AG04450 (cell line): ENCODE measurements around the gene APBA2. TPM values are rescaled to one million over a fixed set of nuclear protein-coding genes. Genes with fewer than 3 reads are reported as not detected.
"Not testable (repeated sequence)": the region's sequence is repeated elsewhere in the genome, so short reads cannot be mapped to it uniquely, and the experiment has no call there.

Experiments used
- CTCF ChIA-PET: fragments of 300-600, 350-600 bp; formaldehyde crosslinking; extraction: SDS; loops from one replicate; lab custom pipeline; 2022; ENCODE audit warnings: antibody characterized with exemption, inconsistent platforms; lab: Charles Lee
- POLR2A ChIA-PET: fragments of 350-600 bp; formaldehyde crosslinking; extraction: SDS; loops from one replicate; lab custom pipeline; 2021; ENCODE audit warnings: antibody characterized with exemption, inconsistent platforms; lab: Yijun Ruan, JAX
- DNase-seq: peaks from one replicate; pipeline ENCODE4 v3.0.0-alpha.2; 2011; ENCODE audit warnings: low read depth, low spot score
- H3K27ac ChIP-seq: one replicate; pipeline ENCODE4 v1.5.1; 2012; ENCODE audit warnings: low read depth, low read length, control low read depth
- H3K27me3 ChIP-seq: one replicate; pipeline ENCODE4 v1.6.0; 2012; ENCODE audit warnings: low read length; ENCODE audit not compliant: control insufficient read depth, insufficient read depth
- H3K4me3 ChIP-seq: 2 replicates; pipeline ENCODE4 v1.5.1; 2011; ENCODE audit warnings: mild to moderate bottlenecking, low read depth, low read length, control low read depth
- H3K9me3 ChIP-seq: 2 replicates; pipeline ENCODE4 v1.5.1; 2012; ENCODE audit warnings: low read length; ENCODE audit not compliant: control insufficient read depth, insufficient read depth
- CTCF ChIP-seq: IDR thresholded peaks from 2 replicates; pipeline ENCODE4 v1.5.1; 2011; ENCODE audit warnings: low read depth, low read length, control low read depth, inconsistent platforms
- polyA plus RNA-seq: library from polyadenylated mRNA; depleted of rRNA; stranded (reverse); fragments of >200 nt; gene quantifications from 2 replicates; pipeline ENCODE4 v1.2.3, GENCODE V29; 2011

Gene APBA2
- polyA plus RNA-seq, 1 experiment = 18.9 TPM

- Histone ChIP-seq H3K9me3 (peaks cover 3% of the 10 kb centered on the region; the same call in 1 of the 2 replicates), H3K27ac (no peak overlapping the region), H3K27me3 (no peaks in the 10 kb centered on the region), H3K4me3 (no peak overlapping the region)
- CTCF ChIA-PET = no interaction called here
- DNase-seq = no peak
- POLR2A ChIA-PET = no interaction called here
- no peak for TF ChIP-seq CTCF
Measured at GRCh38 chr15:29021857-29022256, 136.1 kb downstream of the APBA2 start.

GRCh38 chr15:29024662-29025061 lies 138.9 kb downstream of the APBA2 start:
- POLR2A ChIA-PET = no interaction called here
- CTCF ChIA-PET = no interaction called here
- no peak for DNase-seq
- H3K9me3 ChIP-seq = peaks cover 4% of the 10 kb centered on the region; the same call in 1 of the 2 replicates
- no peak for TF ChIP-seq CTCF
- H3K27ac ChIP-seq = no peak overlapping the region
- no peaks in the 10 kb centered on the region for H3K27me3 ChIP-seq
- H3K4me3 ChIP-seq = no peak overlapping the region

- CTCF ChIA-PET, H3K27me3 ChIP-seq: not testable (repeated sequence)
Measured at GRCh38 chr15:29025411-29025810, 139.6 kb downstream of the APBA2 start.

GRCh38 chr15:29028158-29028557 lies 142.4 kb downstream of the APBA2 start:
- H3K27me3 ChIP-seq, DNase-seq, CTCF ChIA-PET, H3K27ac ChIP-seq, H3K4me3 ChIP-seq, POLR2A ChIA-PET: not testable (repeated sequence)
- peaks cover 11% of the 10 kb centered on the region for H3K9me3 ChIP-seq

More at GRCh38 chr15:29025411-29025810, 139.6 kb downstream of the APBA2 start:
- POLR2A ChIA-PET, H3K9me3 ChIP-seq, H3K4me3 ChIP-seq, H3K27ac ChIP-seq, DNase-seq: not testable (repeated sequence)

- no peaks in the 10 kb centered on the region for H3K27me3 ChIP-seq
- peaks cover 11% of the 10 kb centered on the region for H3K9me3 ChIP-seq
- CTCF ChIA-PET = interaction anchor here (1.0 kb wide), 1 partner anchor 10 kb away, joined by 12 read pairs; no protein-coding TSS in a partner anchor
- DNase-seq = no peak
- no peak overlapping the region for H3K4me3 ChIP-seq
- TF ChIP-seq CTCF = no peak
- POLR2A ChIA-PET = no interaction called here
- H3K27ac ChIP-seq = no peak overlapping the region
Measured at GRCh38 chr15:29029651-29030195, 143.9 kb downstream of the APBA2 start.

- peaks cover 11% of the 10 kb centered on the region for H3K9me3 ChIP-seq
Measured at GRCh38 chr15:29031502-29032228, 145.9 kb downstream of the APBA2 start.

More at GRCh38 chr15:29031502-29032228, 145.9 kb downstream of the APBA2 start:
- ChIA-PET POLR2A (no interaction called here), CTCF (no interaction called here)
- Histone ChIP-seq H3K27ac (no peak overlapping the region), H3K27me3 (no peaks in the 10 kb centered on the region), H3K4me3 (no peak overlapping the region)
- DNase-seq = no peak
- TF ChIP-seq CTCF = no peak
